GF-D8 (cell line): ENCODE measurements around the gene GPR152.

Experiments used
- DNase-seq: peaks from one replicate; lab custom pipeline; 2025; lab: John Stamatoyannopoulos, UW

Gene GPR152, protein sequence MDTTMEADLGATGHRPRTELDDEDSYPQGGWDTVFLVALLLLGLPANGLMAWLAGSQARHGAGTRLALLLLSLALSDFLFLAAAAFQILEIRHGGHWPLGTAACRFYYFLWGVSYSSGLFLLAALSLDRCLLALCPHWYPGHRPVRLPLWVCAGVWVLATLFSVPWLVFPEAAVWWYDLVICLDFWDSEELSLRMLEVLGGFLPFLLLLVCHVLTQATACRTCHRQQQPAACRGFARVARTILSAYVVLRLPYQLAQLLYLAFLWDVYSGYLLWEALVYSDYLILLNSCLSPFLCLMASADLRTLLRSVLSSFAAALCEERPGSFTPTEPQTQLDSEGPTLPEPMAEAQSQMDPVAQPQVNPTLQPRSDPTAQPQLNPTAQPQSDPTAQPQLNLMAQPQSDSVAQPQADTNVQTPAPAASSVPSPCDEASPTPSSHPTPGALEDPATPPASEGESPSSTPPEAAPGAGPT

DNA sequence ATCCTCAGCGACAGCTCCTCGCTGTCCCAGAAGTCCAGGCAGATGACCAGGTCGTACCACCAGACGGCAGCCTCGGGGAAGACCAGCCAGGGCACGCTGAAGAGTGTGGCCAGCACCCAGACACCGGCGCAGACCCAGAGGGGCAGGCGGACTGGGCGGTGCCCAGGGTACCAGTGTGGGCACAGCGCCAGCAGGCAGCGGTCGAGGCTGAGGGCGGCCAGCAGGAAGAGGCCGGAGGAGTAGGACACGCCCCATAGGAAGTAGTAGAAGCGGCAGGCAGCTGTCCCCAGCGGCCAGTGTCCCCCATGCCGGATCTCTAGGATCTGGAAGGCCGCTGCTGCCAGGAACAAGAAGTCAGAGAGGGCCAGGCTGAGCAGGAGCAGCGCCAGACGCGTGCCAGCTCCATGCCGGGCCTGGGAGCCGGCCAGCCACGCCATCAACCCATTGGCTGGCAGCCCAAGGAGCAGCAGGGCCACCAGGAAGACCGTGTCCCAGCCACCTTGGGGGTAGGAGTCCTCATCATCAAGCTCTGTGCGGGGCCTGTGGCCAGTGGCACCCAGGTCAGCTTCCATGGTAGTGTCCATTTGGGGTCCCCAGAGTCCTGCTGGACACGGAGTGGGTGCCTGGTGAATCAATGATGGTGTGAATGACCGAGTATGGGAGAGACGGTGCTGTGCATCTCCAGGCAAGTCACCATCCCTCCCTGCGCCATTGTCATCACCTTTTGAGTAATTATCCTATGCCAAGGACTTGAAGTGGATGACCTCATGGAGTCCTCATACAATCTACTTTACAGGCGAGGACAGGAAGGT, at the start of gene GPR152:
Gene GPR152, minus strand, starts transcription at position 589 of the 812 bp plus-strand sequence. Its CDS starts 5 bp downstream, at position 584.
- DNase-seq: no peak

DNA sequence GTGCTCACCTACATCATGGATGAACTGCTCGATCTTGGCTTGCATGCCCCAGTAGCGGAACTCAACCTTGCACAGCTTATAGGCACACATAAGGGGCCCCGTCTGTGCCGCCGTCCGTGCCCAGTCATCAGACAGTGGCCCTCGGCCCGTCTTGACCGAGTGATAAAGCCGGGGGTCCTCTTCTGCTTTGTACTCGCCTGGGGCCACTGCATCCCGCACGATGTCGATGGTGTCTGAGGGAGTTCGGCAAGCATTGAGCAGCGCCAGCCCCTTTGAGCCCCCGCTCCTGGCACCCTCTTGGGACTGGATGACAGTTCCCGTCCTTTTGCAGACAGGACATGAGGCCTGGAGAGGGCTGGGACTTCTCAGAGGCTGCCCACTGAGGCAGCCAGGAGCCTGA, 49.3 kb upstream of the GPR152 start:
- DNase-seq: no peak

DNA sequence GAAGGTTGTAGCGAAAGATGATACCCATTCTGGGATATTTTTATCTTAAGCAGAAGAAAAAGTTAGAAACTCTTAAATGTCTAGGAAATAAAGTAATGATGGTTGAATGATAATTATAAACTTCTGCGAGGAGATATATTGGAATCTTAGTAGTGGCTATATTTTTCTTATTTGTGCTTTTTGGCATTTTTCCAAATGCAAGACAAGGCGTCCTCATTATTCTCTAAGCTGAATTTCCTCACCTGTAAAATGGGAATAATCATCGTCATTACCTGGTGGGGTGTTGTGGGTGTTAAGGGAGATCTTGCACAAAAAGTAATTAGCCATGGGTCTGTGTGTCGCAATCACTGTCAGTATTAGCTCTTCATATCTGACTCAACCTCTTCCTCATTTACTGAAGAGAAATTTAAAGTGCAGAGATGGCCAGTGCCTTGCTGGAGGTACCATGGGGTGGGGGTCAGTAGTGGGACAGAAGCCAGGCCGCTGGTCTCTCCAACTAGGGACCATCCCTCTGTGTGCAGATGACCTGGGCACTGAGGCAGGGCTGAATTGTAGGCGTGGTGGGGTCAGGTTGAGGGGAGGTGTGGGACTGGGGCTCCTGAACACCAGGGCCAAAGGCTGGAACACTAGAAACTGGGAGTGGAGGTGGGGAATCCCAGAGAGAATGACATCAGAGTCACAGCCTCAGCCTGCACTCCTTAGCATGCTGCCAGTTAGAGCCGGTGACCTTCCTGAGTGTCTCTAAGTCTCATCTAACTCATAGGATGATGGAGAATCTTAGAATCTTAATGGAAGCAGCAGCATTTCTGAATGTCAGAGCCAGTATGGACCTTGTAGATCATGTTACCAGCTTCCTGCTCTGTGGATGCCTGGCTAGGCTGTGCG, 48.5 kb upstream of the GPR152 start:
- DNase-seq: peak; percentile 1

DNA sequence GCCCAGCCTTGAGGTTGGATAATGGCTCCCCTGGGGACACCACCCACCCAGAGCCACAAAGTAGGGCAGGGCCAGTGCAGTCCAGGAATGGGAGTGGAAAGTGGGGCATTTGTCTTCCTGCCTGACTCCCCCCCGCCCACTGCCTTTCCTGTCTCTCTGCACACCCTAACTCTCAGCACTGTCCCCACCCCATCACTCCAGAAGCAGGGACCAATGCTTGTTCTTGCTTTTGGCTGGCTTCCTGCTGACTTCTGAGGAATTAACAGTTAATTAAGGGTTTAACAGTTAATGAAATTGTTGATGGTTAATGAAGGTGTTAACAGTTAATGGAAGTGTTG, 47.9 kb upstream of the GPR152 start:
- no peak for DNase-seq

DNA sequence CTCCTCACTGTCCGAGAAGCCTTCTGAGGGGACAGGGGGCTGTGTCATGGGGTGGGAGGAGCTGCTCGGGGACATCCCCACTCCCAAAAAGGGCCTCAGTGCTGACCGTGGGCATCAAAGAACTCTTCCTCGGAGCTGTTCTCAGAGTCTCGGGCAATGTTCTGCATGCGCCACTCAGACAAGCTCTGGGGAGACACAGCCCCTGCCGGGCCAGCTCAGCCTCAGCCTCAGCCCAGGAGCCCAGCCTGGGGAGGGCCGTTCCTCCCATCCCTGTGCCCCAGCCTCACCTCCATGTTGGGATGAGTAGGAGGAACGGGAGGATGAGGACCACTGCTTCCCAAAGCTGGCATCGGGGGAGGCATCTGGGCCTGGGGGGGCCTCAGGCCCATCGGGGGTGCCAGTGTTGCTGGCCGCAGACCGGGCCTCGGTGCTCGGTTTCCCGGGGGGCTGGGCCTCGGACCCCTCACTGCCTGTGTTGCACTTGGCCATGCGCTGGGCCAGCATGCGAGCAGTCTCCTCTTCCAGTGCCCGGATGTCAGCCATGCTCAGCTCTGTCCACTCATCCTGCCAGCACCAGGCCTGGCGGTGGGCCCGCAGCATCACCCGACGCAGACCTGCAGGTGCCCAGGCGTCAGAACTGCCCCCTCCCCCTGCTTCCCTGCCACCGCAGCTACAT, 47.4 kb upstream of the GPR152 start:
- no peak for DNase-seq

DNA sequence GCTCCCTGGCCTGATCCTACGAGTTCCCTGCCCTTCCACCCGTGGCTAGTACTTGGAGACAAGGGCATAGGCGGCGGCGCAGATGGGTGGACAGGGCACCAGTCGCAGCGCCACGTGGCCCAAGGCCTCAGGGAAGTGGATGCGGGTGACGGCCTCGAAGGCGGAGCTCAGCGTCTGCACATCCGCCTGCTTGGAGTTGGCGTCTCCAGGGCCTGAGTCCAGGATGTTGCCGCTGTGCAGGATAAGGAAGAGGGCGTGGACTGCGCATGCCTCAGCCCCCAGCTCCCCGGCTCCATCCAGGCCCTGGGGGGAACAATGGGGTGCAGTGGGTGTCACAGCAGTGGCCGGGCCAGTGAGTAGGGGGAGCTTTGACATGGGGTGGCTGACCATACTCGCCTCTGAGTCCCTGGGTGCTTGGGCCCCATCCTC, 46.0 kb upstream of the GPR152 start:
- no peak for DNase-seq

DNA sequence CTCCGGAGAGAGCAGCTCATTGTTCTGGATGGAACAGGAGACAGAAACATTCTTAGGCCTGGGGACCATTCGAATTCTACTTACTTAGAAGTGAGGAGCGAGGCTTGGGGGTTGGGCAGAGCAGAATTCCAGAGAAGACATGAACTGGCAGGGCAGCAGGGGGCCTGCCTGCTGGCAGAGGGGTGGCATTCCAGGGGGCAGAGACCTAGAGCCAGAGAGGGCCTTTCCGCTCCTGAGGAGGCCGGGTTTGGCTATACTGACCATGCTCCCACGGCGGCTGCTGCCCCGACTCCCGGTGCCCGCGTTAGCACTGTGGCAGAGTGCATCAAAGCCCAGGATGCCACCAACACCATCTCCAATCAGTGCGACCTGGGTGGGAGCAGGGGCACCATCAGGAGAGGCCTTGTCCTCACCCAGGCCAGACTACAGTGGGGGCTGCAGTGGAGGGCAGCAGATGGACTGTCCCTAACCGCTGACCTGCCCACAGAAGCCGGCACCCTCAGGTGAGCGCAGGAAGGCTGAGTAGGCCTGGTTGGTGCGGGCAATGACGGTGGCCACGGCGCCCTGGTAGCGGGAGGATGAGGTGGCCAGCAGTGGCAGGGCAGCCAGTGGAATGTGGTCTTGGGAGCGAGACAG, 45.2 kb upstream of the GPR152 start:
- no peak for DNase-seq

DNA sequence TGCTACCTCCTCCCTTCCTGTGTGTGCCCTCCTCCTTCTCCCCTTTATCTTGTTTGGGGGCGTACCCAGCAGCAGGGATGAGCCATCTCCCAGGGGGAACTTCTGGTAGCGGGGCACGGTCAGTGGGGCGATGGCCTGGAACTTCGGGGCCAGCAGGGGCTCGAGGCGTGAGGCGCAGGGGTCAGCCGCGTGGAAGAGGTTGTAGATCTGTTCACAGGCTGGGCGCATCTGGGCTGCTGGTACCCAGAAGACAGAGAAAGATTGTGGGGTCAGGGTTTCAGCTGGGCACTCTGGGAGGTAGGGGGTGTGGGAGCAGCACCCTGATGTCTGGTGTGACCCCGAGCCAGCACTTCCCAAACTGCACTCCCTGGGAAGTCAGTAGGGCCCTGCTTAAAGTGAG, 43.6 kb upstream of the GPR152 start:
- DNase-seq: no peak

DNA sequence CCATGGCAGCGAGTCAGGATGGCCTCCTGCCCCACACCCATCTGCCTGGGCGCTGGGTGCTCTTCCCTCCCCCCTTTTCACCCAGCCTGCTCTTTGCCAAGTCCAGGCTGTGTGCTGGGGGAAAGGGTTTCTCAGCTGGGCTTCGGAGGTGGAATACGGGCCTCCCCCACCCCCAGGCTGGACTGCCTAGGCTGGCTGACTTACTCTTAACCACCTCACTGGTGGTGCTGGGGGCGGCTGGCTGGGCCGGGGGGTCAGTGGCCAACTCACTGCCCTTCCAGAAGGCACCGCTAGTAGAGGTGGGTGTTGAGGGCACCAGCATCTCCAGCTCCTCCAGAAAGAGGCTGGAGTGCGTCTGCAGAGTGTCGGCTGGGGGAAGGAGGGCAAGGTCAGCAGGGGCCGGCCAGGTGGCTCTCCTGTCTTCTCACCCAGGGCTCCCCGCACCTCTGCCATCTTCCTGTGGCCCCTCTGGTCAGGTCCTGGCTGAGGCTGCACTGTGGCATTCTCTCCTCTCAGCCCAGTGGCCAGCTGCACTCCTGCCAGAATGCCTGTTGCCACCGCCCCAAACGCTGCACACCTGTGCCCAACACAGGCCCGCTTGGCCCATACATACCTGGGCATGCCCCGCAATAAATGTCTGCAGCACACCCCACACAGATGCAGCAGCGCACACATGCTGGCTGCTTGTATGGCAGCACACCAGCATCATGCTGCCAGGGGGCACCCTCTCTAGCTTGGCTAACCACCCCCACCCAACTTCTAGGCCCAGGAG, 42.9 kb upstream of the GPR152 start:
- no peak for DNase-seq

DNA sequence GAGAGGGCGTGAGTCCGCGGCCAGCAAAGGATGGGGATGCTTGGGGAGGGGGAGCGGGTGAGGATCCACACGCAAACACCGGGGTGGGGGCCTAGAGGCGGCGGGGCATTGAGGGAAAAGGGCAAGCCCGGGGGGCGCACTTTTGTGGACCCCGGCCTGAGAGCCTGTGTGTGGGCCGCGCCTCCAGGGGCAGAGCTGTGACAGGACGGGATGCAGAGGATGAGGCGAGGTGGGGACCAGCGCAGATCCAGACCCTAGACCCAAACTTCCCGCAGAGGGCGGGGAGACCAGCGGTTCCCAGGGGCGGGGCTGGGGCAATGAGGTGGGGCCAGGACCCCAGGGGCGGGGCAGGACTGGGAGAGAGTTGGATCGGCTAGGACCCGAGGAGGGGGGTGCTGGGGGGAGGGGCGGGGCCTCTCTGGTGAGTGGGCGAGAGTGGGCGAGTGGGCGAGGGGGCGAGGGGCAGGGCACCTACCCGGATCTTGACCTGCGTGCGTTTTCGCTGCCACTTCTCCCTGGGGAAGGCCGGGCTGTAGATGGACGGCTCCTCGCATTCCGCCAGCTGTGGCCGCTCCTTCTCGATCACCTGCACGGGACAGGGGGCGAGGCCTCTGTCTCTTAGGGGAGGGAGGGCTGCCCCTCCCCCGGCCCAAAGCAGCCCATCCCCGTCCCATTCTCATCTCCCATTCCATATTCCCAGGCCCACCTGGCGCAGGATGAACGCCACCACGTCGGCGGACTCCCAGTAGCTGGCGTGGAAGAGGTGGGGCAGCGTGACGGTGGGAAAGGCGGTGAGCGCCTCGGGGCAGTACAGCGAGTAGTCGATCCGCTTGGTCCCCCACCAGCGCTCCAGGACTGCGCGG, 42.1 kb upstream of the GPR152 start:
- no peak for DNase-seq

DNA sequence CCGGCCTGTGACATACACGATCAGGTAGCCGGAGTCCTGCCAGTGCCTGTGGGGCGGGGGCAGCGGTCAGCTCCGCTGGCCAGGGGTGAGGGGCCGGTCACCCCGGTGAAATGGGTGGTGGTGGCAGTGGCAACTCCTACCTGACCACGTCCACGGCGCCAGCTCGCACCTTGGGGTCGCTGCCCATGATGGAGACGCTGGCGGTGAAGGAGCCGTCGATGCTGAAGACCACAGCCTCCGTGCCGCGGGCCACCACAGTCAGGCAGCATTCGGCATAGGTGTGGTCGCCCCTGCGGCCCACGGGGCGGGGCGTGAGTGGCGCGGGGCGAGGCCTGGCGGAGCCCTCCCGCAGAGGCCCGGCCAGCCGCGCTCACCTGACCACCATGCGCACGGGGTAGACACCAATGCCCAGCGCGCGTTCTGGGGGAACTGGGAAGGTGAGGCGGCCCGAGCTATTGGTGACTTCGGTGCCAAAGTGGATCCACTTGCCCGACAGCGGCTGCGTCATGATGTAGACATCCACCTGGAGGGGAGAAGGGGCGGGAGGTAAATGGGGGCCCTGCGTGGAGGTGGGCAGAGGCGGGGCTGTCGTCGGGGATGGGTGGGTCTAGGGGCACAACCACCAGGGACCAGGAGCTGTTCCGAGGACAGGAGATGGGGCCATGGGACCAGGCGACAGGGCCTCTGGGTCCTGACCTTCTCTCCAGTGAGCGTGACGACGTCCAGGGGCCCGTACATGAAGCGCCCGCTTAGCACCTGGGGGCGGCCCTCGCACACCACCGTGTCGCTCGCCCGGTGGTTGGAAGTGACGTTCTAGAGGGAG, 41.2 kb upstream of the GPR152 start:
- no peak for DNase-seq

DNA sequence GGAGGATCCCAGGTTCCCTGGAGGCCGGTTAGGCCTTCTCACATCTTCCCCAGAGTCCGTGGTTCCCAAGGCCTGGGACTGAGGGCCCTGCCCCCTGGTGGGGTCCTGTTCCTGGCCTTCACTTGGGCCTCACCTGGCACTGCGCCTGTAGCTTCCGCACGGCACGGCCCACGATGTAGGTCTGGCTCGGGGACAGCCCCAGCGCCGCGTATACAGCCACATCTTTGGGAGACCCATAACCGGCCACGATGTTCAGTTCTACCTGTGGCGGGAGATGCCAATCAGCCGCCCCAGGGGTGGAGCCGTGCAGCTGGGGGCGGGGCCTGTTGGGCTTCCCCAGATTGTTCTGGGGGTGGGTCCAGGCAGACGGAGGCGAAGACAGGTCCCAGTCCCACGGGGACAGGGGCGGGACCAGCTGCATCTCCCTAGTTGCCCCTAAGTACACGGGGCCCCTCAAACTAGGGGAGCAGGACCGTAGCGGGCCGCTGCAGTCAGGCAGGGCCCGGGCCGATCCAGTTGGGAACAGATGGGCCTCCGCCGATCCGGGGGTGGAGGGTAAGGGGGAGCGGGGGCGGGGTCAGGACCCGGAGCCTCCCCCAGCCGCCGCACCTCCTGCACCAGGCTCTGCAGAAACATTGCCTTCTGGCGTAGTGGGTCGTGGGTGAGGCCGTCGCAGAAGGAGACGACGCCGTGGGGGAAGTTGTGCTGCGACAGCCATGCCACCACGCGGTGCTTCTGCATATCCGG, 40.4 kb upstream of the GPR152 start:
- DNase-seq: no peak

DNA sequence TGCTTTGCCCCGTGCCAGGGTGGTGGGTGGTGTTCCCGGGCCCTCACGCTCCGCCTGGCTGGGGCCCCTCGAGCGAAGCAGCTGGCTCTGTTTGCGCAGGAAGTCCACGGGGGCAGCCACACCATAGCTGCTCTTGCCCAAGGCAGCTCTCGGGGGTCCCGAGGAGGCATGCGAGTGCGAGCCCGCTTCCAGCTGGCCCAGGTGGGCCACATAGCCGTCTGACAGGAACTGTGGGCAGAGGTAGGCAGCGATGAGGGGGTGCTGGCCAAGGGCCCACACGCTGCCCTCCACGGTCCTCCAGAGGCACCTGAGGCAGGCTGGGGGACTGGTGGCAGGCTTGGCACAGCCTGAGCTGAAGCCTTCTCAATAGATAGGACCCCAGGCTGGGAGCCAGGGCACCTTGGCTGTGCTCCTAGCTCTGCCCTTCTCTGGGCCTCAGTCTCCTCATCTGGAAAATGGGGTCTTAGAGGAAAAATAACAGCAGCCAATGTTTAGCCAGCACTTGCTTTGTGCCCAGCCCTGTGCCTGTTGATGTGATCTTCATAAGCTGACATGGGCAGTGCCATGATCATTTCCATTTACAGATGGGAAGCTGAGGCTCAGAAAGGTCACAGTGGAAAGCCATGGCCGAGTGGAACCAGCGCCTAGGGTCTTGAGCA, 39.7 kb upstream of the GPR152 start:
- no peak for DNase-seq

DNA sequence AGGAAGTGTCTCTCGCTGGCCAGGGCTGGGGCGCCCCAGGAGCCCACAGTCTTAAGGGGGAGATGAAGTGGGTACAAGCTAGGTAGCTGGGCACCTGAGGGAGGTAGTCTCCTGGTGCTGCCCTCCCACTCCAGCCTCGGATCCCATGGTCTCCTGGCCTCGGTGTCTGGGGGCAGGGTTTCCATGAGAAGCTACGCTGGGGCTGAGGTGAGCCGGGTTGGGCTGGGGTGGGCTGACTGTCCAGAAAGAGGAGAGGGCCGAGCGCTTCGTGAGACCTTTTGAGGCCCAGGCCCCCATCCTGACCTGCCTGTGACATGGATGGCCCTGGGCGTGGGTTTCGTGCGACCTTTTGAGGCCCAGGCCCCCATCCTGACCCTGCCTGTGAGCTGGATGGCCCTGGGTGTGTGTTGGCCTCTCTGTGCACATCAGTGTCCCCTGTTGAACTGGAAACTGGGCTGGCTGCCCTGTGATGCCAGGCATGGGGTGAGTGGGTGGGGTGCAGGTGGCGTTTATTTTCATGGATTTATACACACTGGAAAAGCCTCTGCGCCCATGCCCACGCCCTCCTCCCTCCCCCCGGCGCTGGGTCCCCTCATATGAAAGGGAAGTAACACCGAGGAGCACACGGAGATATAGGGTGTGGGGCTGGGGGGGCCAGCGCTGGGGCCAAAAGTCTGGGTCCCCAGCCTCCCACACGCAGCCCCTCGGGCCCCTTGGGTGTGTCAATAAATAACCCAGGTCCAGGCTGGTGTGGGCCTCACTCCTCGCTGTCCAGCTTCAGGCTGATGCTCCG, 38.9 kb upstream of the GPR152 start:
- no peak for DNase-seq

DNA sequence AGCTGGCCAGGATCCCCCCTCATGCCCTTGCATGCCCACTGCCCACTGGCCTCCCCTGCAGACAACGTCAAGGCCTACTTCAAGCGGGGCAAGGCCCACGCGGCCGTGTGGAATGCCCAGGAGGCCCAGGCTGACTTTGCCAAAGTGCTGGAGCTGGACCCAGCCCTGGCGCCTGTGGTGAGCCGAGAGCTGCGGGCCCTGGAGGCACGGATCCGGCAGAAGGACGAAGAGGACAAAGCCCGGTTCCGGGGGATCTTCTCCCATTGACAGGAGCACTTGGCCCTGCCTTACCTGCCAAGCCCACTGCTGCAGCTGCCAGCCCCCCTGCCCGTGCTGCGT, 38.2 kb upstream of the GPR152 start:
- DNase-seq: no peak

DNA sequence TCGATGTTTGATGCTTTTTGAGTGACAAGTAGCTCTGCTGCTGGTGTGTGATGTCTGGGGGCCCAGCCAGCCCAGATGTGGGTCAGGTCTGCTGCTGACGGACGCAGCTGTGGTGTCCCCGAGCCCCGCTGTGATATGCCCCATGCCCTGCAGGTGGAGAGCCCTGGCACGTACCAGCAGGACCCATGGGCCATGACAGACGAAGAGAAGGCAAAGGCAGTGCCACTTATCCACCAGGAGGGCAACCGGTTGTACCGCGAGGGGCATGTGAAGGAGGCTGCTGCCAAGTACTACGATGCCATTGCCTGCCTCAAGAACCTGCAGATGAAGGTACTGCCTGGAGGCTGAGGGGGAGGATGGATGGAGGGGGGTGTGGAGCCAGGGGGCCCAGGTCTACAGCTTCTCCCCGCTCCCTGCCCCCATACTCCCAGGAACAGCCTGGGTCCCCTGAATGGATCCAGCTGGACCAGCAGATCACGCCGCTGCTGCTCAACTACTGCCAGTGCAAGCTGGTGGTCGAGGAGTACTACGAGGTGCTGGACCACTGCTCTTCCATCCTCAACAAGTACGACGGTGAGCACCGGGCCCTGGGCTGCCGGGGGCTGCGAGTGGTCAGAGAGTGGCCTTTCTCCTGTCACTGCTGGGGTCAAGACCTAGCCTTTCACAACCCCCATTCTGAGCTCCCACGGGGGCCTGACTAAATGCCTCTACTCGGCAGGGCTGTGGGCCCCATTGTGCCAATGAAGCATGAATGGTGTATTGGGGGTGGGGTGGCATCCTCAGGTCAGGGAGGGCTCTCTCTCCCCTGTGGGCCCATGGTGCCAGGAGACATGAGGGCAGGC, 37.6 kb upstream of the GPR152 start:
- DNase-seq: no peak
